GM23338 (cell line): ENCODE data around the gene PPIAL4G. TPM values are rescaled to one million over a fixed set of nuclear protein-coding genes. Genes with fewer than 3 reads are reported as not detected.

Source experiments
- ATAC-seq: fragments of 200-7000 bp; cut with Tn5 transposase; 3 replicates; pipeline ENCODE4 v1.9.1; 2020
- DNase-seq: peaks from one replicate; pipeline ENCODE4 v3.0.0-alpha.2; 2015; ENCODE audit warnings: low spot score
- H2AFZ ChIP-seq: fragments of 200-600 bp; sonication (generic); 2 replicates; pipeline ENCODE4 v1.8.0; 2016; ENCODE audit warnings: antibody characterized with exemption, mild to moderate bottlenecking, moderate library complexity
- H3F3A ChIP-seq: fragments of 200-600 bp; sonication (generic); replicated peaks from 2 replicates; pipeline ENCODE4 v1.8.0; 2017; ENCODE audit warnings: antibody characterized with exemption, mixed run types, low read depth
- H3K27ac ChIP-seq: fragments of 200-600 bp; sonication (generic); 2 replicates; pipeline ENCODE4 v1.6.1; 2016; ENCODE audit warnings: low read depth
- H3K27me3 ChIP-seq: fragments of 200-600 bp; sonication (generic); 2 replicates; pipeline ENCODE4 v1.8.0; 2016; ENCODE audit warnings: mild to moderate bottlenecking, mixed run types, moderate library complexity; ENCODE audit not compliant: insufficient read depth
- H3K36me3 ChIP-seq: fragments of 200-600 bp; sonication (generic); 2 replicates; pipeline ENCODE4 v1.8.0; 2016; ENCODE audit warnings: mild to moderate bottlenecking; ENCODE audit not compliant: insufficient read depth
- H3K4me1 ChIP-seq: fragments of 200-600 bp; sonication (generic); 2 replicates; pipeline ENCODE4 v1.8.0; 2016; ENCODE audit warnings: mild to moderate bottlenecking, moderate library complexity; ENCODE audit not compliant: insufficient read depth
- H3K4me2 ChIP-seq: fragments of 200-600 bp; sonication (generic); 2 replicates; pipeline ENCODE4 v1.7.1; 2017; ENCODE audit warnings: mixed run types
- H3K4me3 ChIP-seq: fragments of 200-600 bp; sonication (generic); 2 replicates; pipeline ENCODE4 v1.6.1; 2016; ENCODE audit warnings: mixed run types
- H3K79me2 ChIP-seq: fragments of 200-600 bp; sonication (generic); replicated peaks from 2 replicates; pipeline ENCODE4 v1.8.0; 2017; ENCODE audit warnings: mild to moderate bottlenecking; ENCODE audit not compliant: insufficient read depth
- H3K9me2 ChIP-seq: fragments of 200-600 bp; sonication (generic); 2 replicates; pipeline ENCODE4 v1.8.0; 2017; ENCODE audit not compliant: insufficient read depth
- H4K20me1 ChIP-seq: fragments of 200-600 bp; sonication (generic); replicated peaks from 2 replicates; pipeline ENCODE4 v1.8.0; 2017; ENCODE audit warnings: mild to moderate bottlenecking; ENCODE audit not compliant: insufficient read depth
- H3K27ac Mint-ChIP-seq: 2 replicates; pipeline ENCODE4 v1.8.0; 2020; ENCODE audit warnings: inconsistent platforms, mild to moderate bottlenecking, moderate library complexity, mixed read lengths
- H3K27me3 Mint-ChIP-seq: 3 replicates; pipeline ENCODE4 v1.8.0; 2022; ENCODE audit warnings: low read depth, mild to moderate bottlenecking, moderate library complexity, mixed read lengths, inconsistent platforms; ENCODE audit not compliant: insufficient read depth, poor library complexity
- H3K36me3 Mint-ChIP-seq: 3 replicates; pipeline ENCODE4 v1.8.0; 2021; ENCODE audit warnings: low read depth, mild to moderate bottlenecking, inconsistent platforms, moderate library complexity, mixed read lengths
- H3K4me1 Mint-ChIP-seq: 3 replicates; pipeline ENCODE4 v1.8.0; 2020; ENCODE audit warnings: mild to moderate bottlenecking, inconsistent platforms, mixed read lengths
- H3K4me3 Mint-ChIP-seq: 3 replicates; pipeline ENCODE4 v1.8.0; 2021; ENCODE audit warnings: moderate library complexity, mild to moderate bottlenecking, inconsistent platforms, mixed read lengths
- H3K9me3 Mint-ChIP-seq: 3 replicates; pipeline ENCODE4 v1.8.0; 2020; ENCODE audit warnings: moderate library complexity, mild to moderate bottlenecking, inconsistent platforms, mixed read lengths
- CTCF ChIP-seq, 2 experiments: fragments of 200-600 bp in 1 of 2; sonication (generic) in 1 of 2; conservative IDR thresholded peaks; 2 replicates each; pipeline versions ENCODE4 v1.5.1 to v1.6.1; 2016 to 2017; ENCODE audit warnings: antibody characterized with exemption in 2 of 2, low read depth in 2 of 2, mild to moderate bottlenecking in 2 of 2, moderate library complexity in 1 of 2
- EZH2 ChIP-seq: fragments of 200-600 bp; sonication (generic); IDR thresholded peaks from one replicate; pipeline ENCODE4 v1.8.0; 2017; ENCODE audit warnings: antibody characterized with exemption, mild to moderate bottlenecking, low read depth; ENCODE audit not compliant: unreplicated experiment
- EZH2phosphoT487 ChIP-seq: fragments of 200-600 bp; sonication (generic); IDR thresholded peaks from one replicate; pipeline ENCODE4 v1.8.1; 2018; ENCODE audit warnings: antibody characterized with exemption; ENCODE audit not compliant: unreplicated experiment
- JUNB ChIP-seq: IDR thresholded peaks from one replicate; pipeline ENCODE4 v1.6.1; 2016; ENCODE audit warnings: antibody characterized with exemption; ENCODE audit not compliant: unreplicated experiment
- NANOG ChIP-seq: IDR thresholded peaks from 2 replicates; pipeline ENCODE4 v1.6.1; 2016; ENCODE audit warnings: antibody characterized with exemption, borderline replicate concordance
- POLR2AphosphoS5 ChIP-seq: IDR thresholded peaks from 2 replicates; pipeline ENCODE4 v1.6.1; 2016; ENCODE audit warnings: antibody characterized with exemption, low read depth
- REST ChIP-seq: IDR thresholded peaks from one replicate; pipeline ENCODE4 v1.6.1; 2018; ENCODE audit warnings: antibody characterized with exemption; ENCODE audit not compliant: unreplicated experiment
- STAT1 ChIP-seq: IDR thresholded peaks from one replicate; pipeline ENCODE4 v1.6.1; 2016; ENCODE audit warnings: antibody characterized with exemption; ENCODE audit not compliant: unreplicated experiment
- ZNF114 ChIP-seq: fragments of 250-450 bp; sonication (Bioruptor Pico); IDR thresholded peaks from 2 replicates; pipeline ENCODE4 v1.5.0; 2020; ENCODE audit warnings: mild to moderate bottlenecking, moderate library complexity
- ZNF331 ChIP-seq: fragments of 250-450 bp; sonication (Bioruptor Pico); IDR thresholded peaks from 2 replicates; pipeline ENCODE4 v1.5.0; 2020; ENCODE audit warnings: low read depth, mild to moderate bottlenecking, moderate library complexity
- ZNF462 ChIP-seq: fragments of 250-450 bp; sonication (Bioruptor Pico); IDR thresholded peaks from 2 replicates; pipeline ENCODE4 v1.5.0; 2020; ENCODE audit warnings: mild to moderate bottlenecking, moderate library complexity
- polyA plus RNA-seq: library from polyadenylated mRNA; unstranded; fragments of >200 nt; fragmentation: Nextera tagmentation; extraction: Ambion mirVana; gene quantifications from 2 replicates; pipeline ENCODE4 v1.2.1, GENCODE V29; 2016
- total RNA-seq: library from RNA; depleted of rRNA; stranded (reverse); fragments of >200 nt; shearing (Covaris generic); gene quantifications from 2 replicates; pipeline ENCODE4 v1.2.3, GENCODE V29; 2014

PPIAL4G gene
- total and polyA plus RNA-seq, 2 experiments from 2014 or later, result not detected

GRCh38 chr1:148435406-148435805, 47.7 kb downstream of the PPIAL4G start:
- no peak overlapping the region for H3K4me3 ChIP-seq
- no peak for DNase-seq
- no peak for ATAC-seq
- H3K36me3 ChIP-seq, result no peaks in the 10 kb centered on the region
- no peaks in the 10 kb centered on the region for H4K20me1 ChIP-seq
- no peak overlapping the region for H2AFZ ChIP-seq
- H3K36me3 Mint-ChIP-seq, result peaks cover 39% of the 10 kb centered on the region
- H3K4me2 ChIP-seq, result no peak overlapping the region
- no peak overlapping the region for H3K27ac ChIP-seq
- H3K9me3 Mint-ChIP-seq, result peaks cover 6% of the 10 kb centered on the region
- peaks cover 28% of the 10 kb centered on the region for H3K4me1 Mint-ChIP-seq
- no peak overlapping the region for H3K27ac Mint-ChIP-seq
- peaks cover 22% of the 10 kb centered on the region for H3K4me1 ChIP-seq
- H3F3A ChIP-seq, result no peaks in the 10 kb centered on the region
- H3K79me2 ChIP-seq, result peaks cover 3% of the 10 kb centered on the region; the same call in 1 of the 2 replicates
- H3K27me3 ChIP-seq, result no peaks in the 10 kb centered on the region
- 0 out of 2 replicates have a peak, but pooled peaks cover 10% of the 10 kb centered on the region for H3K9me2 ChIP-seq
- no peak for TF ChIP-seq NANOG
- no peak overlapping the region for H3K4me3 Mint-ChIP-seq
- peaks cover 9% of the 10 kb centered on the region for H3K27me3 Mint-ChIP-seq

- H3K9me2 ChIP-seq, result 0 out of 2 replicates have a peak, but pooled peaks cover 10% of the 10 kb centered on the region
- Mint-ChIP-seq H3K27me3 (peaks cover 9% of the 10 kb centered on the region), H3K27ac (no peak overlapping the region), H3K36me3 (peaks cover 37% of the 10 kb centered on the region), H3K4me3 (no peak overlapping the region), H3K9me3 (peaks cover 3% of the 10 kb centered on the region; the same call in 2 of the 3 replicates), H3K4me1 (peaks cover 25% of the 10 kb centered on the region)
- H3K36me3 ChIP-seq, result no peaks in the 10 kb centered on the region
- DNase-seq (no peak), ATAC-seq (no peak)
- peaks cover 22% of the 10 kb centered on the region for H3K4me1 ChIP-seq
- no peaks in the 10 kb centered on the region for H3F3A ChIP-seq
- H3K27me3 ChIP-seq, result no peaks in the 10 kb centered on the region
- H3K4me3 ChIP-seq, result no peak overlapping the region
- no peaks in the 10 kb centered on the region for H4K20me1 ChIP-seq
- H3K4me2 ChIP-seq, result no peak overlapping the region
- H3K79me2 ChIP-seq, result no peaks in the 10 kb centered on the region; the same call in 1 of the 2 replicates
- H3K27ac ChIP-seq, result no peak overlapping the region
- no peak overlapping the region for H2AFZ ChIP-seq
- TF ChIP-seq EZH2phosphoT487 (no peak), ZNF331 (no peak), POLR2AphosphoS5 (no peak), CTCF (conservative IDR thresholded peaks at IDR 0.05; ENCODE audit: low read depth in 2 of 2) (no peak), EZH2 (no peak), NANOG (no peak), REST (no peak), ZNF114 (CRISPR knock-in tag) (no peak), STAT1 (no peak), ZNF462 (CRISPR knock-in tag) (no peak), JUNB (no peak)
Measured at GRCh38 chr1:148434832-148435231, 48.3 kb downstream of the PPIAL4G start.
